ENCODE data around the gene MAN1C1. TPM values are rescaled to one million over a fixed set of nuclear protein-coding genes. Genes with fewer than 3 reads are reported as not detected.
"Not testable (repeated sequence)": the region's sequence is repeated elsewhere in the genome, so short reads cannot be mapped to it uniquely, and the experiment has no call there.

Gene MAN1C1
- total RNA-seq, 1 experiment from 2014 or later: 0.67 TPM

- no peak for DNase-seq (ENCODE audit: low spot score)
Measured at GRCh38 chr1:25583519-25584370, 32.8 kb upstream of the MAN1C1 start.

- DNase-seq (ENCODE audit: low spot score): no peak
Measured at GRCh38 chr1:25586181-25586588, 30.4 kb upstream of the MAN1C1 start.

- DNase-seq (ENCODE audit: low spot score): no peak
Measured at GRCh38 chr1:25587290-25587689, 29.3 kb upstream of the MAN1C1 start.

- DNase-seq (ENCODE audit: low spot score): not testable (repeated sequence)
Measured at GRCh38 chr1:25588224-25588623, 28.4 kb upstream of the MAN1C1 start.

GRCh38 chr1:25588786-25589185, 27.8 kb upstream of the MAN1C1 start:
- DNase-seq (ENCODE audit: low spot score): not testable (repeated sequence)

GRCh38 chr1:25590096-25590824, 26.3 kb upstream of the MAN1C1 start:
- no peak for DNase-seq (ENCODE audit: low spot score)

GRCh38 chr1:25593861-25594260, 22.7 kb upstream of the MAN1C1 start:
- no peak for DNase-seq (ENCODE audit: low spot score)

- no peak for DNase-seq (ENCODE audit: low spot score)
Measured at GRCh38 chr1:25594971-25595370, 21.6 kb upstream of the MAN1C1 start.

GRCh38 chr1:25596641-25597040, 19.9 kb upstream of the MAN1C1 start:
- not testable (repeated sequence) for DNase-seq (ENCODE audit: low spot score)

- DNase-seq (ENCODE audit: low spot score): no peak
Measured at GRCh38 chr1:25598879-25599278, 17.7 kb upstream of the MAN1C1 start.

- DNase-seq (ENCODE audit: low spot score): no peak
Measured at GRCh38 chr1:25599969-25600610, 16.5 kb upstream of the MAN1C1 start.

GRCh38 chr1:25600971-25601699, 15.5 kb upstream of the MAN1C1 start:
- not testable (repeated sequence) for DNase-seq (ENCODE audit: low spot score)

- not testable (repeated sequence) for DNase-seq (ENCODE audit: low spot score)
Measured at GRCh38 chr1:25603779-25604538, 12.6 kb upstream of the MAN1C1 start.

- DNase-seq (ENCODE audit: low spot score): no peak
Measured at GRCh38 chr1:25607123-25607522, 9.5 kb upstream of the MAN1C1 start.

GRCh38 chr1:25608488-25609178, 8.0 kb upstream of the MAN1C1 start:
- DNase-seq (ENCODE audit: low spot score): peak; percentile 47

GRCh38 chr1:25609921-25610320, 6.7 kb upstream of the MAN1C1 start:
- DNase-seq (ENCODE audit: low spot score): no peak

- DNase-seq (ENCODE audit: low spot score): no peak
Measured at GRCh38 chr1:25610822-25611630, 5.6 kb upstream of the MAN1C1 start.

- DNase-seq (ENCODE audit: low spot score): no peak
Measured at GRCh38 chr1:25611843-25612242, 4.7 kb upstream of the MAN1C1 start.

GRCh38 chr1:25612421-25612820, 4.2 kb upstream of the MAN1C1 start:
- no peak for DNase-seq (ENCODE audit: low spot score)

GRCh38 chr1:25613091-25613490, 3.5 kb upstream of the MAN1C1 start:
- DNase-seq (ENCODE audit: low spot score): no peak

Data from A172 (cell line).